ENCODE measurements around the gene VTI1A. TPM values are rescaled to one million over a fixed set of nuclear protein-coding genes. Genes with fewer than 3 reads are reported as not detected.
"Not testable (repeated sequence)": the region's sequence is repeated elsewhere in the genome, so short reads cannot be mapped to it uniquely, and the experiment has no call there.

Gene VTI1A
- total and polyA plus RNA-seq, 2 experiments from 2014 or later: 26.8 to 31.0 TPM

DNA sequence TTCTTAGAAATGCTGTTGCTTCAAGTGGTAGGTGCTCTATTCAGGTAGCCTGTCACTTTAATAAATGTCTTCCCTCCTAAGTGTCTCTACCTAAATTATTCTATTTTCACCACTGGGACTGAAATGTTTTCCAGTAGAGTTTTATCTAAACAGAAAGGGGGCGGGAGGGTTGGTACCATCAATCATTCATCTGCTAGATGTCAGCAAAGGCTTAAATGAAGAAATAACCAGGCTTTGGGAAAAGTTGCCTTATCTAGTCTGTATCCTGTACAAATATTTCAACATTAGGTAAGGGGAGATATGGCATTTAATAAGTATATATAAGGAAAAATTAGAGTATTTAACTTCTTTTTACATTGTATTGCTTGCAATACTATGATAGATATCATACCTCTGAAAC lies 51.8 kb downstream of the VTI1A start:
- ATAC-seq (no peak), DNase-seq (ENCODE audit: low spot score) (no peak)
- Histone ChIP-seq H2AFZ (no peak overlapping the region), H3K4me3 (no peak overlapping the region), H3F3A (replicated peaks; ENCODE audit: low read depth) (no peaks in the 10 kb centered on the region), H3K27ac (ENCODE audit: low read depth) (no peak overlapping the region), H3K27me3 (ENCODE audit: insufficient read depth) (no peaks in the 10 kb centered on the region), H3K4me1 (ENCODE audit: insufficient read depth) (no peaks in the 10 kb centered on the region), H3K4me2 (no peak overlapping the region), H3K79me2 (replicated peaks; ENCODE audit: insufficient read depth) (0 out of 2 replicates have a peak, but pooled peaks cover 5% of the 10 kb centered on the region), H3K36me3 (ENCODE audit: insufficient read depth) (no peaks in the 10 kb centered on the region), H4K20me1 (replicated peaks; ENCODE audit: insufficient read depth) (no peaks in the 10 kb centered on the region), H3K9me2 (ENCODE audit: insufficient read depth) (0 out of 2 replicates have a peak, but pooled peaks cover 6% of the 10 kb centered on the region)
- no peaks in the 10 kb centered on the region for H3K4me1 Mint-ChIP-seq
- no peaks in the 10 kb centered on the region for H3K27me3 Mint-ChIP-seq (ENCODE audit: insufficient read depth, low read depth, poor library complexity)
- H3K36me3 Mint-ChIP-seq (ENCODE audit: low read depth): no peaks in the 10 kb centered on the region
- no peak overlapping the region for H3K27ac Mint-ChIP-seq
- no peaks in the 10 kb centered on the region for H3K9me3 Mint-ChIP-seq
- H3K4me3 Mint-ChIP-seq: no peak overlapping the region
- TF ChIP-seq ETS1 (IDR thresholded peaks at IDR 0.05) (no peak), POLR2AphosphoS5 (IDR thresholded peaks at IDR 0.05; ENCODE audit: low read depth) (no peak), JUNB (IDR thresholded peaks at IDR 0.05; ENCODE audit: unreplicated experiment) (no peak), EZH2 (IDR thresholded peaks at IDR 0.05; ENCODE audit: low read depth, unreplicated experiment) (no peak), NANOG (IDR thresholded peaks at IDR 0.05; ENCODE audit: borderline replicate concordance) (no peak), ZNF331 (CRISPR knock-in tag; IDR thresholded peaks at IDR 0.05; ENCODE audit: low read depth) (no peak), REST (IDR thresholded peaks at IDR 0.05; ENCODE audit: unreplicated experiment) (no peak), CREB1 (CRISPR knock-in tag; IDR thresholded peaks at IDR 0.05; ENCODE audit: low read depth) (no peak), STAT1 (IDR thresholded peaks at IDR 0.05; ENCODE audit: unreplicated experiment) (no peak)

DNA sequence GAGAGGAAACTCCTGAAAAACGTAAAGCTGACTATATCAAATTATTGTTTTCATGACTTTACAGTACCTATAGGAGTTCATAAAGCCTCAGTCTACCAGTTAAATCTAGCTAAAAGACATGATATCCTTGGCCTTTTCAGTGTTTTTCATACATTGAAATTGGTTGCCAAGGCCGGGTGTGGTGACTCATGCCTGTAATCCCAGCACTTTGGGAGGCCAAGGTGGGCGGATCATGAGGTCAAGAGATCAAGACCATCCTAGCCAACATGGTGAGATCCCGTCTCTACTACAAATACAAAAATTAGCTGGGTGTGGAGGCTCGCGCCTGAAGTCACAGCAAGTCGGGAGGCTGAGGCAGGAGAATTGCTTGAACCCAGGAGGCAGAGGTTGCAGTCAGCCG lies 53.0 kb downstream of the VTI1A start:
- not testable (repeated sequence) for H3K9me3 Mint-ChIP-seq; H3K9me2 ChIP-seq (ENCODE audit: insufficient read depth); H3K27ac ChIP-seq (ENCODE audit: low read depth); H2AFZ ChIP-seq; H3K27me3 ChIP-seq (ENCODE audit: insufficient read depth); H3K36me3 ChIP-seq (ENCODE audit: insufficient read depth); H3K27ac Mint-ChIP-seq; H3K79me2 ChIP-seq (replicated peaks; ENCODE audit: insufficient read depth); H3K4me3 Mint-ChIP-seq; H3K4me2 ChIP-seq; H3F3A ChIP-seq (replicated peaks; ENCODE audit: low read depth); H3K4me1 Mint-ChIP-seq; H3K36me3 Mint-ChIP-seq (ENCODE audit: low read depth); ATAC-seq; H4K20me1 ChIP-seq (replicated peaks; ENCODE audit: insufficient read depth); H3K4me1 ChIP-seq (ENCODE audit: insufficient read depth); H3K4me3 ChIP-seq; H3K27me3 Mint-ChIP-seq (ENCODE audit: insufficient read depth, low read depth, poor library complexity); DNase-seq (ENCODE audit: low spot score)
